GM08714 (cell line): ENCODE results near the gene BTK.

Experiments used
- H3K4me3 ChIP-seq: fragments of 200-500 bp; sonication (Bioruptor generic); 2 replicates; pipeline ENCODE4 v1.5.1; 2014; ENCODE audit warnings: mild to moderate bottlenecking, low read length, inconsistent platforms
- ZNF274 ChIP-seq: IDR thresholded peaks from 2 replicates; pipeline ENCODE4 v1.6.1; 2012; ENCODE audit warnings: mild to moderate bottlenecking, low read depth, low read length

BTK gene

GRCh38 chrX:101385795-101386541, at the start of gene BTK:
Gene BTK (minus strand): TSS chrX:101386191. CDS start chrX:101375284, 10,907 bp downstream.
- no peak for TF ChIP-seq ZNF274
- H3K4me3 ChIP-seq, result peak within 1 kb of the TSS; percentile 57

- TF ChIP-seq ZNF274, result no peak
- no peak overlapping the region for H3K4me3 ChIP-seq
These were observed 44.6 kb upstream of the BTK start for GRCh38 chrX:101430457-101431078.

- H3K4me3 ChIP-seq, result no peak overlapping the region
- no peak for TF ChIP-seq ZNF274
These were observed 43.9 kb upstream of the BTK start for GRCh38 chrX:101429934-101430333.

- TF ChIP-seq ZNF274, result no peak
- no peak overlapping the region for H3K4me3 ChIP-seq
These were observed 42.0 kb upstream of the BTK start for GRCh38 chrX:101427954-101428353.

- no peak for TF ChIP-seq ZNF274
- no peak overlapping the region for H3K4me3 ChIP-seq
These were observed 33.5 kb upstream of the BTK start for GRCh38 chrX:101419489-101419888.

GRCh38 chrX:101417981-101418841, 32.2 kb upstream of the BTK start:
- TF ChIP-seq ZNF274, result no peak
- peak overlapping the region; percentile 53; the same call in 1 of the 2 replicates for H3K4me3 ChIP-seq

- no peak overlapping the region for H3K4me3 ChIP-seq
- TF ChIP-seq ZNF274, result no peak
These were observed 31.2 kb upstream of the BTK start for GRCh38 chrX:101417190-101417589.

- H3K4me3 ChIP-seq, result no peak overlapping the region
- no peak for TF ChIP-seq ZNF274
These were observed 30.7 kb upstream of the BTK start for GRCh38 chrX:101416691-101417090.

- TF ChIP-seq ZNF274, result no peak
- H3K4me3 ChIP-seq, result no peak overlapping the region
These were observed 29.5 kb upstream of the BTK start for GRCh38 chrX:101415180-101416145.

- no peak for TF ChIP-seq ZNF274
These were observed 26.0 kb upstream of the BTK start for GRCh38 chrX:101411984-101412383.

GRCh38 chrX:101410461-101410860, 24.5 kb upstream of the BTK start:
- TF ChIP-seq ZNF274, result no peak
- no peak overlapping the region for H3K4me3 ChIP-seq

More at GRCh38 chrX:101411984-101412383, 26.0 kb upstream of the BTK start:
- no peak overlapping the region for H3K4me3 ChIP-seq

- H3K4me3 ChIP-seq, result peak overlapping the region; percentile 72
- TF ChIP-seq ZNF274, result no peak
These were observed 23.1 kb upstream of the BTK start for GRCh38 chrX:101409043-101409442.

GRCh38 chrX:101408532-101408841, 22.5 kb upstream of the BTK start:
- H3K4me3 ChIP-seq, result peak overlapping the region; percentile 72
- TF ChIP-seq ZNF274, result no peak
